Left cardiac atrium (tissue), 4 donors: ENCODE measurements around the gene POLG. TPM values are rescaled to one million over a fixed set of nuclear protein-coding genes. Genes with fewer than 3 reads are reported as not detected.

ENCODE experiments used
- ATAC-seq, 2 donors: fragments of 200-7000 bp; cut with Tn5 transposase; one replicate each; pipeline ENCODE4 v1.9.1; 2020; ENCODE audit warnings: mild to moderate bottlenecking in 2 of 2, moderate library complexity in 2 of 2
- DNase-seq: peaks from one replicate; pipeline ENCODE4 v3.0.0-alpha.2; 2020
- intact Hi-C, 2 donors: fragments of 100-400 bp; cut with DNase I; formaldehyde crosslinking; loops; one replicate each; pipeline versions ENCODE4 v1.14.1 to v1.15.1; 2022 to 2023
- long read RNA-seq: library from polyadenylated mRNA; unstranded; transcript quantifications from one replicate; pipeline ENCODE4 v2.0.0, GENCODE V29; 2021
- total RNA-seq, 2 donors: library from RNA; stranded (reverse); fragmentation: NEBNext Ultra II Directional; extraction: Animal tissue kit (Norgen Biotek cat#: 25700); gene quantifications; one replicate each; pipeline ENCODE4 v1.2.1, GENCODE V29; 2021
- donor health status: DM: no; HTN: yes; CAD: no.
- donor health status: DM: no; HTN: yes; CAD: no; lungs with severe emphysema.
- donor health status: DM: yes; HTN: yes; CAD: no.
- donor health status: Dilated cardiomyopathy.

POLG gene
- 10 to 100 TPM; 35.3 to 39.3 TPM for total RNA-seq
- long read RNA-seq, full-length matches to known transcripts = 10 of 29 reads
- long read RNA-seq, partial matches to known transcripts = 7 of 29 reads
- long read RNA-seq, other reads (novel, unspliced or antisense) = 12 of 29 reads

GRCh38 chr15:89334510-89335297 is at the start of gene POLG:
POLG (minus strand) TSS chr15:89334824; CDS start chr15:89333754, 1,070 bp downstream.
- intact Hi-C loops = no loop called here

GRCh38 chr15:89384176-89384604 is 49.6 kb upstream of the POLG start:
- intact Hi-C loops = no loop called here
- no peak for ATAC-seq
- no peak for DNase-seq

More at GRCh38 chr15:89334510-89335297, at the start of gene POLG:
- DNase-seq (peak; percentile 98), ATAC-seq (peak; percentile 96 to 97)

- peak in 1 of 2 donors; percentile 20 for ATAC-seq
- intact Hi-C loops = no loop called here
- DNase-seq = peak; percentile 55
Observed at GRCh38 chr15:89383365-89384175, 48.9 kb upstream of the POLG start.

- DNase-seq (no peak), ATAC-seq (no peak)
- intact Hi-C loops = no loop called here
Observed at GRCh38 chr15:89381888-89382686, 47.5 kb upstream of the POLG start.

- intact Hi-C loops = no loop called here
- ATAC-seq (no peak), DNase-seq (no peak)
Observed at GRCh38 chr15:89381331-89381730, 46.7 kb upstream of the POLG start.

GRCh38 chr15:89379818-89380217 is 45.2 kb upstream of the POLG start:
- no peak for DNase-seq
- intact Hi-C loops = no loop called here
- ATAC-seq = no peak

GRCh38 chr15:89379251-89379695 is 44.6 kb upstream of the POLG start:
- DNase-seq = no peak
- intact Hi-C loops = no loop called here
- ATAC-seq = peak in 1 of 2 donors; percentile 20

- ATAC-seq (peak; percentile 54 to 73), DNase-seq (no peak)
- intact Hi-C loops = no loop called here
Observed at GRCh38 chr15:89378296-89379151, 43.9 kb upstream of the POLG start.

- peak; percentile 28 to 48 for ATAC-seq
- intact Hi-C loops = no loop called here
- DNase-seq = no peak
Observed at GRCh38 chr15:89377842-89378295, 43.2 kb upstream of the POLG start.

GRCh38 chr15:89377024-89377841 is 42.6 kb upstream of the POLG start:
- intact Hi-C loops = no loop called here
- ATAC-seq (no peak), DNase-seq (no peak)

- DNase-seq (no peak), ATAC-seq (no peak)
- intact Hi-C loops = no loop called here
Observed at GRCh38 chr15:89376388-89376787, 41.8 kb upstream of the POLG start.

- DNase-seq = no peak
- intact Hi-C loops = no loop called here
- no peak for ATAC-seq
Observed at GRCh38 chr15:89375093-89376005, 40.7 kb upstream of the POLG start.

GRCh38 chr15:89374086-89374981 is 39.7 kb upstream of the POLG start:
- DNase-seq = no peak
- intact Hi-C loops = no loop called here
- ATAC-seq = no peak

- no peak for ATAC-seq
- intact Hi-C loops = no loop called here
- no peak for DNase-seq
Observed at GRCh38 chr15:89372069-89372935, 37.7 kb upstream of the POLG start.
